NOMO-1 treated with dmso at 0.1 percent for 144 hours (cell line): ENCODE data around the gene RABL3.
"Not testable (repeated sequence)": the region's sequence is repeated elsewhere in the genome, so short reads cannot be mapped to it uniquely, and the experiment has no call there.

Experiments
- DNase-seq: peaks from one replicate; lab custom pipeline; 2025; ENCODE audit not compliant: unreplicated experiment; lab: John Stamatoyannopoulos, UW

RABL3 gene

DNA sequence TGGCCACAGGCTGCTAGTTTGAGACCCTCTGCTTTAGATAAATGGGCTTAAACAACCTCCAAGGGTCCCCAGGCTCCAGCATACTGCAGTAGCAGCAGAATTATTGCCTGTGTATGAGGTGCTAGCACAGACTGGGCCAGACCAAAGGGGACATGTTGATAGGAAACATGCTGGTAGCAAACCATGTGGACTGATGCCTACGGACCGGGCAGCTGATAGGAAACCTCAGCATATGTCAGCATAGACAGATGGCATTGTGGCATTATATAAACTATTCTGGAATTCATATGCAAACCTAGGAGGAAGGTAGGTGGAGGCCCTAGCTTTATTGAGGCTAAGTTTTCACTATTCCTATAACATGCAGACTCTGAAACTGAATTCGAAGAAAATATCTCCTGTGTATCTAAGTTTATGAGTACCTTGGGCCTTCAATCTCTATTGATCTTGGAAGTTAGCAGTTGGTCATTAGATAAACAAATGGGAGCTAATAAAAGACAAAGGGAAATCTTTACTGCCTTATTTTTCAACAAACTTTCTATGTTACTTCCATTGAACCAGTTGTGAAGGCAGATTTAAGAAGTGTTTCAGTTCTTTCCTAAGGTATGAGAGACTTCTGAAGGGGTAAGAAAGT lies 58.5 kb downstream of the RABL3 start:
- DNase-seq = no peak

DNA sequence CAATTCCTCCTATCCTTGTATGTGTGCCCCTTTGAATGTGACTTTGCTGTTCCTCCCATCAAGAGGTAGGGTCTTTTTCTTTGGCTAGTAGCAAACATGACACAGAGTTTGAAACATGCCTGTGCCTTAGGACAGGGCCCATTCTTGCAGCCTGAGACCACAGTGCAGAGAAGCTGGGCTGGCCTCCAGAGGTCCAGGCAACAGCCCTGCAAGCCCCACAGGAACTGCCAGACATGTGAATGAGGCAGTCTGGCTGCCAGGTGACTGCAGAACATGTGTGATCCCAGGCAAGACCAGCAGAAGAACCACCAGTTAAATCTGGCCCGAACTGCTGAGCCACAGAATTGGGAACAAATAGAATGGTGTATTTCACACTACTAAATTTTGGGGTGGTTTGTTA lies 59.1 kb downstream of the RABL3 start:
- no peak for DNase-seq

- DNase-seq = peak; percentile 28
Measured at GRCh38 chr3:120682095-120682681, 60.1 kb downstream of the RABL3 start, which contains the start of gene HGD. TSS of gene HGD (minus strand) at chr3:120682239. CDS start at chr3:120682111, 128 bp downstream.

- no peak for DNase-seq
Measured at GRCh38 chr3:120681506-120682038, 60.7 kb downstream of the RABL3 start.

GRCh38 chr3:120681018-120681417 lies 61.3 kb downstream of the RABL3 start:
- DNase-seq = no peak

DNA sequence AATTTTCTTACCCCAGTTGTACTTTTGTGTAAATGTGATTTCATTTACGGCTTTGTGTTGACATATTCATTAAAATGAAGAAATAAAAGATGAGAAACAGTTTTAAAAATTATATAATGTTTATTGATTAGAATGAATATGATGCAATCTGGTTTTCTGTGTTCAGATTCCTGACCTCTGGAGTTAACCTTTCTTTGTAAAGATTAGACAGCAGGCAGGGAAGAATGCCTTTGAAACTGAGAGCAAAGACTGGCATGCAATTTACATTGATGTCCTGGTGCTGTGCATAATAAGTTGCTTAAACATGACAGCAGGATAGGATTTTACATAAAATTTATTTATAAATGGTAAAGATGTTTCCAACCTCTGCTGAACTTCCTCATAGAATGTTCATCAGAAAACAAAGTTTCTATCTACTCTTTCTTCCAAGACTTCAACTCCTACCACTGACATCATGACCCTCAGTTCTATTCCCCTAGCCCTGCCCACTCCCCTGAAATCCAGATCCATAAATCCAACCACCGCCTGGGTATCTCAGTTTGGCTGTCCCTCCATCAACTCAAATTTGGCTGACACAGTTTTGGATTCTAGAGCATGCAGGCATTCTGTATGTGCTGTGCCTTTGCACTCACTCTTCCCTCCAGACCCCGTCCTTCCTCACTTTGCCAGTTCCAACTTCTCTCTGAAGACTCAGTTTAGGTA lies 62.0 kb downstream of the RABL3 start:
- no peak for DNase-seq

DNA sequence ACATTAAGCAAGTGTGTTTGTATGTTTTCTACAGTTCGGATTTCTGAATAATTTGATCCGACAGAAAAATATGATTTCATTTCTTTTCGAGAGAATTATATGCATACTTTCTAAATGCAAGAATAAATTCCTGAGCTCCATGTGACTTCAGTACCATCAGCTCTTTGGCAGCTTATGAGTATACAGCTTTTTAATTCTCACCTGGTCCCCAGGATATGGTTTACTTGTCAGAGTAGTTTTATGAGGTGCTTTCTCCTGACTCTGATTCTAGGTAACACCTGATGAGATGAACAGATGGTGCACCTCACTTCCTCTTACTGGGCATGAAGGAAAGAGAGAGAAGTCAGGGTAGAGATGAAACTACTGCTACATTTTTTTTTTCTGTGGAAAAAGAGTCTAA lies 63.3 kb downstream of the RABL3 start:
- DNase-seq = no peak

DNA sequence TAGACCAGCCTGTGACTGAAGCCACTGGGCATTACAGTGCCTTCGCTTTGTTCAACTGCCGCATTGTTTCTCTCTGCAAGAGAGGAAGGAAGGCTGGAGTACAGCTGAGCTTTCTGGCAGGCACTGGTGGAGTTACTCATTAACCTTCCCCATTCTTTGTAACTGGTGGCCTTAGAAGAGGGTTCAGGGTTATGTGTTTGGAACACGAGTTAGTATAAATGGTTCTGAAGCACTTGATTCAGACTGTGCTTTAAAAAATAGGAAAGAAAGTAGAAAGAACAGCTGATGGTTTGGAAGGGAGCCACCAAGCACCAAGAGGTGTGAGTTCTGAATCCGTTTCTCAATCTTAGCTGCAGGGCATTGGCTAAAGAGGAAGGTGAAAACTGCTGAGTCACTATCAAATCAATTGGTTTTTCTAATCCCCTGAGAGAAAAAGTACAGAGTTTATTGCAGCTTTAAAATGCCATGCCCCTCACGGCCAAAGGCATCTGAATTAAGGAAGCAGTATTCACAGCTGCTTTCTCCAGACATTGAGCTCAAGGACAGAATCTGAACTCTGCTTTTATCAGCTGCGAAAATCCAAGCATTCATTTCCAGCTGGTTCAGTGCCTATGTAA lies 63.9 kb downstream of the RABL3 start:
- peak; percentile 78 for DNase-seq

DNA sequence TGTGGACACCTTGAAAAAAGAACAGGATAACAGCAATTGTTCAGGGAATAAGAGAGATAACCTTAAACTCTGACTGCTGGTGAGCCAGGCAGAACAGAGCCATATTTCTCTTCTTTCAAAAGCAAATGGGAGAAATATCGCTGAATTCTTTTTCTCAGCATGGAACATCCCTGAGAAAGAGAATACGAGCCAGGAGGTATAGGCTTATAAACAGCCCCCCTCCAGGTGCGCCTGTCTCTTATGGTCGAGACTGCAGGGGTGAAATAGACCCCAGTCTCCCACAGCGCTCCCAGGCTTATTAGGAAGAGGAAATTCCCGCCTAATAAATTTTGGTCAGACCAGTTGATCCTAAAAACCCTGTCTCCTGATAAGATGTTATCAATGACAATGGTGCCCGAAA lies 65.1 kb downstream of the RABL3 start:
- DNase-seq = not testable (repeated sequence)

DNA sequence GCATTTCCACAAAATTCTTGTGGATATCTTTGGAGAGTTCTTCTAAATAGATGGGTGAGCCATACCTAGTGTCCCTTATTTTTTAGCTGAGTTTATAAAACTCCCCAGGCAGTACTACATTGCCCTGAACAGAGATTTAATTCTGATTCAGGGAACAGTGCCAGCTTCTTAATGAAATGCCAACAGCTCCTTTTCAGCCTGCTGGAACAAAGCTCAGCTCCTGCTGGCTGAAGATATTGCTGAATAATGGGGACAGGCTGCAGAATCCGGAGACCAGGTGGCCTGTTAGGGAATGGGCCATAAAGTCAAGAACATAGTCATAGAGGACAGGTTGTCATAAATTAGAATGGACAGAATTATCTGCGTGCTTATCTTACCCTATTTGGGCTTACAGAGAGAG lies 69.2 kb downstream of the RABL3 start:
- no peak for DNase-seq

- DNase-seq = no peak
Measured at GRCh38 chr3:120670576-120670975, 71.7 kb downstream of the RABL3 start.

GRCh38 chr3:120664926-120665325 lies 77.4 kb downstream of the RABL3 start:
- no peak for DNase-seq

DNA sequence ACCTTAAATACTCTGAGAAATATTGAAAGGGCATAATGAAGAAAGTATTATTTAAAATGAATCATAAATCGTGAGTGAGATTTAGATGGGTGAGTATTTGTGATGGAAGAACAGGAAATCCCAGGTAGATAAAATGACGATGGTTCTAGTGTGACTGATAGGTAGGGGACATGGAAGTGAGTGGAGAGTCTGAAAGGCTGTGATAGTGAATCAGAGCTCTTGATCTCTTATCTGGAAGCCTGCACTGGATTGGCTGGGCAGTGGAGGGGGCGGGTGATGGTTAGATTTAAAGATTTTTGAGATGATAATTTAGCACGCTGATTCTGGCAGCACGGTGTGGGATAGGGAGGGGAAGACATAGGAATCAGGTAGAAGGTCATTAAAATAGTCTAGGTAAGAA lies 80.4 kb downstream of the RABL3 start:
- no peak for DNase-seq

DNA sequence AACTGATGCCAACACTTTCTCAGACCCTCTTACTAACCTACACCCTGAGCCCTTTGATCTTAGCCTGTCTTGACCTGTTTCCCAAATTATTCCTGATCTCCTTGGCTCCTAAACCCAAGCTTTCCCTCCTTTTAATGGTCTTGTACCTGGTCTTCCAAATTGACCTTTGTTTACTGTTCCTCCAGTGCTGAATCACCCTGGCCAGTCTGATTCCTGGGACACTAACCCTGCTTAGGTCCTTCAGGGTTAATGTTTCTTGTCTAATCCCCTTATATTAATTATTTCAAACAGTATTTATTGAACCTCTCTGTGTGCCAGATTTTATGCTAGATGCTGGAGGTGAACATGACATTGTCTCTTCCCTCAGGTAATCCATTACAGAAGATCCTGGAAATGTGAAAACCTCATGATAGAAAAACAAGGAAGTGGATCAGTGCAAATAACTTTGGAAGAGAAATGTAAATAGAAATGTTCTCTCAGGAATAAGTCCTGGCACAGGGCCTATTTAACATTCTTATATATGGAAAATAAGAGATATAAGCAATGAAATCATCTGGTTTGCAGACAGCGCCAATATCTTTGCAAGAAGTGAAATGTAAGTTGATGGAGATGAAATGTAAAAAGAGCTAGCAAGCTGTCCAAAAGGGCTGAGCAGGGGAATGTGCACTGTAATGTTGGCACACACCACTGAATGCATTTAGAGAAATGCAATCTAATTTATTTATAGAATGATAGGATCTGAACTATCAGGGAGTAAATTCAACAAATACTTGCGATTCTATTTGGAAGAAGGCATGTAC lies 81.0 kb downstream of the RABL3 start:
- DNase-seq = no peak

GRCh38 chr3:120659834-120660233 lies 82.5 kb downstream of the RABL3 start:
- no peak for DNase-seq

DNA sequence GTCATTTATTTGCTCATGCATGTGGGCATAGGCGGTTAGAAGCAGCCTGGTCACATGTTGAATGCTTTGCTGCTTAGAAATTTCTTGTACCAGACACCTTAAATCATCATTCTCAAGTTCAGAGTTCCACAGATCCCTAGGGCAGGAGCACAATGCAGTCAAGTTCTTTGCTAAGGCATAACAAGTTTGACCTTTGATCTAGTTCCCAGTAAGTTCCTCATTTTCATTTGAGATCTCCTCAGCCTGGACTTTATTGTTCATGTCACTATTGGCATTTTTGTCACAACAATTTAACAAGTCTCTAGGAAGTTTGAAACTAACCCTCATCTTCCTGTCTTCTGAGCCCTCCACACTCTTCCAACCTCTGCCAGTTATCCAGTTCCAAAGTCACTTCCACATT lies 83.0 kb downstream of the RABL3 start:
- peak; percentile 62 for DNase-seq

DNA sequence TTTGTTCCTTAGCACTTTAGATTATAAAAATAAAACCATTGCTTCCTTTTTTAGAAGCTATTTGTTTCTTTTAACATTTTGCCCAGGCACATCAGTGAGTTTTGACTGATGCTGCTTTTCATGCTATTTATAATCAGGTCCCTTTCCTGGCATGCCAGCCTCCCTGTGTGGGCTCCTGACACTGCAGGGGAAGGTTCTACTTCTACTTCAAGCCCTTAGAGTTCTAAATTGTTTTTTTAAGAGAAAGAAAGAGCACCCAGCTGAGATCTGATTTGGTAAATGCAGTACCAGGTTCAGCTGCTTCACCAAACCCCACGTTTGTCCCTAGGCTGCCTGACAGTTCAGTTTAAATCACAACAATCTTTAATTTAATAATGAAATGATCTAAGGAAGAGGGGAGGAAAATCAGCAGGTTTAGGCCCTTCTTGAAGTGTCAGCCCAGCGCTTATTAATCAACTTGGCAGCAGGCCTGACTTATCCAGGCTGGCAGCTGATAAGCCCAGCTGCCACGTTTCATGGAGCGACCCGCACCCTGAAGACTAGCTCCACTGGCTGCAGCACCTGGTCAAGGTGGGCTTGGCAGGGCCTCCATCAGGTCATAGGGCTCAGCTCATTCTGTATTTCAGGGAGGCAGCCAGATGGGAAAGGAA lies 89.3 kb downstream of the RABL3 start:
- DNase-seq = no peak

DNA sequence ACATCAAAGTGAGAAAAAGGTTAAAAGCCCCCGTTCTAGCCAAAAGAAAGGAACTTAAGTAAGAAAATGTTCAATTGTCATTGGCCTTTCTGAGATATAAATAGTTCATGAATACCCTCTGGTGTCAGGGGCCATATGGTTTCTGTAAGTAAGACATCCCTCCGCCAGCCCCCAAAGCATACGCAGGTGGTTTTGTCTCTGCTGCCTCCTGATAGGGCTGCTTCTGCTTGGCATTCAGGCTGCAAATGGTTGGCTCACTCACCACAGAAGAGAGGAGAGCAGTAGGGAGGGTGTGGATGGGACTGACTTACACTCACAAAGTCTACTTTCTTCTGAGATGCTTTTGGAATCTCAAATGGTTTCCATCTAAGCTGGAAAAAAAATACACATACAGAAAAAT lies 90.0 kb downstream of the RABL3 start:
- DNase-seq = no peak

DNA sequence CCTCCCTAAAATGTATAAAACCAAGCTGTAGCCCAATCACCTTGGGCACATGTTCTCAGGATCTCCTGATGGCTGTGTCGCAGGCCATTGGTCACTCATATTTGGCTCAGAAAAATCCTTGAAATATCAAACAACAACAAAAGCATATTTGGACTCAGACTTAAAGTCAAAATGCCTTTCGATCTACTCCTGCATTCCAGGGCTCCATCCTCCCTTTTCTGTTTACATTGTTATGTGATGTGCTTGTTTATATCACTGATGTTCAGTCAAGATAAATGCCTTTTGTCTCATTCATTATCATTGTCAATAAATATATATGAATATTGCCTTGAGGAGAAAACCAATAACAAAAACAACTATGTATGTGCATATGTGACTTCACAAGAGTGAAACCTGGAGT lies 92.0 kb downstream of the RABL3 start:
- DNase-seq = no peak

GRCh38 chr3:120649830-120650233 lies 92.5 kb downstream of the RABL3 start:
- DNase-seq = peak; percentile 1
